ENCODE data around the gene FAM107B.

The FAM107B gene

GRCh38 chr10:14489522-14490177, 285.0 kb downstream of the FAM107B start:
- no peak for DNase-seq (ENCODE audit: low read depth)

- DNase-seq (ENCODE audit: low read depth), result peak; percentile 55
These were observed 287.2 kb downstream of the FAM107B start for GRCh38 chr10:14487488-14487883.

DNA sequence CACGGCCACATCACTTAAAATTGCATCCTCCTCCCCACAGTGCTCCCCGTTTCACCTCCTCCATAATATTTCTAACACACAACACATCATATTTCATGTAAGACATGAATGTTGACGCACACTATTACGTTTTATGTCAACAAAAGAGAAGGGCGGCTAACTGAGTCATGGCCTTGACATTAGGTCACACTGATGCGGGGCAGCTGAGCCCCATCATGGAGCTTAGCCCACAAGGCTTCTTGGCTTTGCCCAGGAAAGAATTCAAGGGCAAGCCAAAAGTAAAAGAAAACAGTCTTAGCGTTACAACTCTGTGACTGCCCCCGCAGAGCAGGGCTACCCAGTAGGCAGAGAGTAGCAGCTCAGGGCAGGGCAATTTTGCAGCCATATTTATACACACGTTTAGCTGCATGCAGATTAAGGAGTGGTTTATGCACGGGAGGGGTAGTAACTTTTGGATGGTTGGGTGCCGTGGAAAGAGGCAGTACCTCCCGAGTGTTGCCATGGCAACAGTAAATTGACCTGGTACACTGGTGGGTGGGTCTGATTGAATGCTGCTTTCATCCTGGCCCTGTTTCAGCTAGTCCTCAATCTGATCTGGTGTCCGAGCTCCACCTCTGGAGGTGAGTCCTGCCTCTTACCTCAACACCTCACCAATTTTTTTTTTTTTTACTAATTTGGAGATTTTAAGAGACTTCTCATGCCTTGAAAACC, 287.8 kb downstream of the FAM107B start:
- DNase-seq (ENCODE audit: low read depth), result no peak

DNA sequence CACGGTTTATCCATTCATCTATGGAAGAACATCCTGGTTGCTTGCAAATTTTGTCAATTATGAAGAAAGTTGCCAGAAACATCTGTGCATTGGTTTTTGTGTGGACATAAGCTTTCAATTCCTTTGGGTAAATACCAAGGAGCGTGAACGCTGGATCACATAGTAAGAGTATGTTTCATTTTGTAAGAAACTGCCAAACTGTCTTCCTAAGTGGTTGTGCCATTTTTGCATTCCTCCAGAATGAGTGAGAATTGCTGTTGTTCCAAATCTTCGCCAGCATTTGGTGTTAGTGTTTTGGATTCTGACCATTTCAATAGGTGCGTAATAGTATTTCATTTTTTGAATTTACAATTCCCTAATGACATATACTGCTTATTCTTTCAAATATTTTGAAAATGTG, 288.7 kb downstream of the FAM107B start:
- DNase-seq (ENCODE audit: low read depth), result no peak

DNA sequence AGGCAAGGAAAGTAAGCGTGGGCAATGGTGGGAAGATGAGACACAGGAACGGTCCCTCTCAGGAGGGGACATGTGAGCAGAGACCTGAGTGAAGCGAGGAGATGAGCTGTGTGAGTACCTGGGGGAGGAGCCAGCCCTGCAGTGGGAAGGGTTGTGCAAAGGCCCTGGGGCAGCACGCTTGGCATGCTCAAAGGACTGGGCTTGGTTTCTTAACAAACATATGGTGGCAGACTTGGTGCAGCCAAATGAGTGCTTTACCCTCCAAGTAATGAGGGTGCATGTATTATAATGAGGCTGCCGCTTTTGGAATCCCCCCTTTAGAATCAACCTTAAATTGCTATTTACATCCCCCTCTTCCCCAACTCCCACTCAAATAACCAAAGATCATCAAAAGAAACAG, 291.3 kb downstream of the FAM107B start:
- DNase-seq (ENCODE audit: low read depth), result no peak

DNA sequence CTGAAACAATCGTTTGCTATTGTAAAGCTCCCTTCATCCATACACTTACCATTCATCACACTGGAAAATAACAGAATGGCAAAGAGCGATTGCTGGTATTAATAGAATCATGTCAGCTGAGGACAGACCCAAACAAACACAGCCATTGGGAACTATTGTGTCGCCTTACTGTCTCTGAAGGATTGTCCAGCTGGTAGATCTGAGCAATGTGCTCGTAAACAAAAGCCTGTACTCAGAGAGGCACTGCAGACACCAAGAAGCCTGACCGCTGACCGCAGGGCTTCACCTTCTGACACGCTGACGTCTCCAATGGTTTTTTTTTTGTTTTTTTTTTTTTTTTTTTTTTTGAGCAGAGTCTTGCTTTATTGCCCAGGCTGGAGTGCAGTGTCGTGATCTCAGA, 292.9 kb downstream of the FAM107B start:
- DNase-seq (ENCODE audit: low read depth), result no peak

DNA sequence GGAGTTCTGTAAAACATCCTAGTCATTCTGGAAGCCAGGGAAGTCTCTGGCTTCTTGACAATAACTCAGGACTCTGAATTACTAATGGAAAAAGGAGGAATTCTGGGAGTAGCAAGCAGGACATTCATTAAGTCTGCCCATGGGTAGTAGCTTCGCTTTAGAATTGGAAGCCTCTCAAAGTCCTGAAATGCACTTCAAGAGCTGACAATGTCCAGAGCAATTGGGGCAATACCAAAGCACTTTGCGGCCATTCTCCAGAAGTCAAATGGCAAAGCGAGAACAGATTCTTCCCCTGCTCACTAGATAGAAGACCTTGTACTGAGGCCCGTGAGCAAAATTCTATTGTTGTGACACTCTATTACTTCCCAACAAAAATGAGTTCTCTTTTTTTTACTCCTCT, 293.7 kb downstream of the FAM107B start:
- no peak for DNase-seq (ENCODE audit: low read depth)

DNA sequence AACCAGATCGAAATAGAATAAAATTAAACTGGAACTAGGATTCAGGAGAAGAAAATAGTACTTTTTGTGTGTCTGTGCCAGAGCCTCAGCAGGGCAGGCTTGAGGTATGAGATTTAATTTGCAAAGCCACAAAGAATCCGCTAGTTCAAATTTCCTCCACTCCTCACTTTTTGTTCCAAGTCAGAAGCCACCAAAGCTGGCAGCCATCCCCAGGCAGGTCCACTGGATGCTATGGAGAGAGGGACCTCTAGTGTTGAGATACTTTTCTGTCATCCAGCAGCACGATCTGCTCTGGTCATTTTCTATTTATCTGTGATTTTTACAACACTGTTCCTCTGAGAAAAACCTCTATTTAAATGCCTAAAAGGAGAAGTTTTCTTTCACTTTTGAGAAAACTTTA, 296.1 kb downstream of the FAM107B start:
- peak; percentile 64 for DNase-seq (ENCODE audit: low read depth)

DNA sequence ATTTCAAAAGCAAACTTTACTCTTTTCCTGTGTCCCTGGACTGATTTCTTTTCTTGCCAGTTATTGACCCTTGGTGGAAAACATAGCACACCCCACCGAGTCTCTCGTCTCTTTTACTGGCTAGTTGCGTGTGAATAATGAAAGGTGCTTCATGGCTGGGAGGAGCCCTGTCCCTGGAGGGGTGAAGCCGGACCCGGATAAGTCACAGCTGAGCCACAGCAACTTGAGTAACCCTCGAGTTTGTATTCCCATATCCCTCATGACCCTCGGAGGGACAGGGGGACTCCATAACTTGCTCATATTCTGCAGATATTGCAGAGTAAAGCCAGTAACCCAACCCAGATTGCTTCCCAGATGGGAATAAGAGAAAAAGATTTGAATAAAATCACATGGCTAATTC, 296.5 kb downstream of the FAM107B start:
- DNase-seq (ENCODE audit: low read depth), result no peak

- DNase-seq (ENCODE audit: low read depth), result no peak
These were observed 297.3 kb downstream of the FAM107B start for GRCh38 chr10:14477408-14477710.

- peak; percentile 39 for DNase-seq (ENCODE audit: low read depth)
These were observed 297.9 kb downstream of the FAM107B start for GRCh38 chr10:14476641-14477407.

DNA sequence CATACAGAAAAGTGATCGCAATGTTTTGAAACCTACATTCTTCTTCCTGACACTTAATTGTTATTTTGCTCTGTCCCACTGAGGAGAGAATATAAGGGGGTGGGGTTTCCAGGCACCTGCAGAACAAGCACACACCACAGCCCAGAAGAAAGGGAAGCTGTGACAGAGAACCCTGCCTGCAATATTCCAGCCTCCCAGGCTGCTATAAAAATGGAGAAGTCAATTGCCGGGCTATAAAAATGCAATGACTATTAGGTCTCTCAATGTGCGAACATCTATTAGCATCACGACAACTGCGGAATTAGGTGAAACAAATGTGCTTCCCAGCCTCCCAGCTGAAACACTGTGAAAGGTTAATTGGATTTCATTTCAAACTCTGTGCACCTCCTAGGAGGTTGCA, 298.7 kb downstream of the FAM107B start:
- no peak for DNase-seq (ENCODE audit: low read depth)

- DNase-seq (ENCODE audit: low read depth), result no peak
These were observed 300.0 kb downstream of the FAM107B start for GRCh38 chr10:14474656-14475055.

GRCh38 chr10:14470920-14471319, 303.8 kb downstream of the FAM107B start:
- DNase-seq (ENCODE audit: low read depth), result no peak

DNA sequence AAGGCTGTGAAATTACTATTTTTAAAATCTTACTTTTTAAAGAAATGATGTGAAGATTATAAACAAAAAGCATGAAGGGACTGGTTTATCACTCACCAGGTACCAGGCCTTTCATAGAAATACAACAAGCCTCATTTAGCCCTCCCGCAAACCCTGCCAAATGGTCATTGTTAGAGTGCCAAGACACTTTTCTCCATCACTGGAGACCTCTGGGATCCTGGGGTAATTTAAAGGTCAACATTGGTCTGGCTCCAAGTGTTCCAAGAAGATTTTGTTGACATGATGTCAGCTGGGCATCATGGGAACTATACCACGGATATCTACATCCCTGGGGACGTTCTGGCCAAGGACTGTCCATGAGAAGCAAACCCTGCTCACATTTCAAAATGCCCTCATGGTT, 306.0 kb downstream of the FAM107B start:
- DNase-seq (ENCODE audit: low read depth), result no peak
